Cardiac fibroblast (primary cell): ENCODE data around the gene CDC14A.
"Not testable (repeated sequence)": the region's sequence is repeated elsewhere in the genome, so short reads cannot be mapped to it uniquely, and the experiment has no call there.

ENCODE experiments used
- DNase-seq, 2 donors: peaks; one replicate each; pipeline versions ENCODE4 v3.0.0 to v3.0.0-alpha.2; 2010; ENCODE audit warnings: low read depth in 2 of 2
- H3K4me3 ChIP-seq, 2 donors: replicated peaks in 1 of 2; 1 replicate in 1 of 2; 2 replicates in 1 of 2; pipeline ENCODE4 v1.5.1; 2011; ENCODE audit warnings: low read depth in 2 of 2, low read length in 2 of 2, mild to moderate bottlenecking in 2 of 2, moderate library complexity in 1 of 2
- CTCF ChIP-seq: IDR thresholded peaks from one replicate; pipeline ENCODE4 v1.5.1; 2011; ENCODE audit warnings: low read depth, mild to moderate bottlenecking, low read length, inconsistent platforms

CDC14A gene

DNA sequence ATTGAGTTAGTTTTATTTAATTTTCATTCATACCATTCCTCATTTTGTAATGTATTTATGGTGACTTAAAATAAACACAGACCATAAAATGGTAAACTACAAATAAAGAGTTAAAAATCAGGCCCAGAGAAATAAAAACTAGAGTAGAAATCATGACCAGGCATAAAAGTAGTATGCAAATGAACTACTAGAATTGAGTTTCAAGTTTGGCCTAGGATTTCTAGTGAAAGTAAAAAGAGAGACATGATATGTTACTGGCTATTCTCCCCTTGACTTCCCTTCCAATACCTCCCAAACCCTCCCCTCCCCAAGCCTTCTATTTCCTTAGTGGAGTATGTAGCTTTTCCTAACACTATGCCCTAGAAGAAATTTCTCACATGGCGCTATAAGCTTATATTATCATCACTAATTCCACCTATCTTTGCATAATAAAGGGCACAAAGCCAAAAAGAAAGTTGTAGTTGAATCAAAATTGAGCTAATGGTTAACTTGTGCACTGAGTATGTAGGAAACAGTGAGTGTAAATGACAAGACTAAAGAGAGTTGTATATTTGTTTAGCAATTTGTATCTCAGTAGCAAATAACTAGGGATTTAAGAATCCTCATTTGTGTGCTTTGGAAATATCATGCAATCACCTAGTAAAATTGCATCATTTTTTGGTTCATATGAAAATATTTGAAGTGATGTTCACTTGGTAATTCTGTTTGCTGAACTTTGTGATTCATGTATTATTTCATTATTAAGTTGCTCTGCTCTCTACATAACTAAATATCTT, 29.7 kb upstream of the CDC14A start:
- H3K4me3 ChIP-seq: no peak overlapping the region
- TF ChIP-seq CTCF: no peak
- DNase-seq: peak; percentile 58 to 83

- no peak for TF ChIP-seq CTCF
- H3K4me3 ChIP-seq: no peak overlapping the region
- DNase-seq: peak; percentile 24 to 42
Measured at GRCh38 chr1:100323419-100324106, 28.7 kb upstream of the CDC14A start.

DNA sequence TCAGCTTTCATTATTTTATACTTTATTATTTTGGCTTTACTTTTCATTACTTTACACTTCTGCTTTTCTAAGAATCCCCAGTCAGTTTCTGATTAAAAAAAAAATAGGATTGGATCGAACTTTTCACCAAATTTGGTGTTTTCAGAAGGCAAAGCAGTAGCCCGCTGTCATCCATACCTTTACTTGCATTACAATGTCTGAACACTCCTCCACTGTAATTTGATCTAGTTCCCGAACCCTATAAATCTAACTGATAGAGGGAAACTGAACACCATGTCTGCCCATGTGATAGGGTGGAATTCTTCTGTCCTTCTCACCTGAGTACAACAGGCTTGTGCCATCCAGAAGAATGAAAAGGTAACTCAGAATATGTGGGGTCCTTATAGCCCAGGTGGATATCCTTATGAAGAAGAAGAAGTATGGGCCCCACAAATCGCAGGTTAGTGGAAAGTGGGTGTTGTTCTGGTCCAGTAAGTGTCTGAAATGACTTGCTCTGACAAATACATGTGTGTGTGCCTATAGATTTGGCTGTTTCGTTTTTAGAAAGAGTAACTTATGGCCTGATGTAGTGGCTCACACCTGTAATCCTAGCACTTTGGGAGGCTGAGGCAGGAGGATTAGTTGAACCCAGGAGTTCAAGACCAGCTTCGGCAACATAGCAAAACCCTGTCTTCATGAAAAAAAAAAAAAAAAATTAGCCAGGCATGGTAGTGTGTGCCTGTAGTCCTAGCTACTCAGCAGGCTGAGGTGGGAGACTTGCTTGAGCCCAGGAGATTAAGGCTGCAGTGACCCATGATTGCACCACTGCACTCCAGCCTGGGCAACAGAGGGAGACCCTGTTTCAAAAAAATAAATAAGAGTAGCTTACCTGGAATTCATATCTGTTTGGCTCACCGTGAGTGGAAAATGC, 26.6 kb upstream of the CDC14A start:
- no peak overlapping the region for H3K4me3 ChIP-seq
- DNase-seq: no peak
- TF ChIP-seq CTCF: no peak

GRCh38 chr1:100326325-100326670, 26.0 kb upstream of the CDC14A start:
- not testable (repeated sequence) for H3K4me3 ChIP-seq, DNase-seq

DNA sequence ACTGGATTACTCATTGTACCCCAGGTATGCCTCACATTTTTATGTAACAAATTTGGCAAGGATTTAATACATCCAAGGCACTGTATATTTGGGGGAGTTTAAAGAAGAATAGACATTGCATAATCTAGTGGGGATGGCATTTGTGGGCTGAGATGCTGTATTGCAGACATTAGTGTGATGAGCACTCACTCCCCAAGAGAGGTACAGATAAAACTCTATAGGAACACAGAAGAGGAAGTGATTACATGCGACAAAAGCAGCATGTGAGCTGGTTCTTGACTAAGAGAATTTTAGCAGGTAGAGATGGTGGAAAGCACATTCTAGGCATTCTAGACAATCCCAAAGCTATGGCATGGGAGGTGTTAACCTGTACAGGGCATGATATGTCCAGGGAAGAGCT, 24.2 kb upstream of the CDC14A start:
- H3K4me3 ChIP-seq: no peak overlapping the region
- DNase-seq: no peak
- TF ChIP-seq CTCF: no peak

- peak in 1 of 2 donors; percentile 26 for DNase-seq
- H3K4me3 ChIP-seq: not testable (repeated sequence)
Measured at GRCh38 chr1:100331146-100331545, 21.2 kb upstream of the CDC14A start.

GRCh38 chr1:100332331-100332730, 20.0 kb upstream of the CDC14A start:
- TF ChIP-seq CTCF: no peak
- H3K4me3 ChIP-seq: no peak overlapping the region
- no peak for DNase-seq
